ENCODE measurements around the gene ARID1A.

GRCh38 chr1:26744075-26744959 is 48.5 kb downstream of the ARID1A start:
- TF ChIP-seq CTCF (conservative IDR thresholded peaks at IDR 0.05 in 1 of 2, IDR thresholded peaks at IDR 0.05 in 1 of 2; ENCODE audit: low read depth in 1 of 2, low read length in 2 of 2) = no peak
- no peak for TF ChIP-seq EZH2 (IDR thresholded peaks at IDR 0.05; ENCODE audit: low read length, missing control alignments)
